CD4-positive, alpha-beta T cell (primary cell): ENCODE results near the gene ZC3H4. TPM values are rescaled to one million over a fixed set of nuclear protein-coding genes. Genes with fewer than 3 reads are reported as not detected.

Source experiments
- ATAC-seq: fragments of 200-7000 bp; cut with Tn5 transposase; one replicate; pipeline ENCODE4 v1.10.0; 2022; ENCODE audit warnings: mild to moderate bottlenecking; ENCODE audit not compliant: poor library complexity
- CTCF ChIA-PET: fragments of 350-600 bp; sonication (Branson Sonifier 250); formaldehyde crosslinking; loops from one replicate; lab custom pipeline; 2021; ENCODE audit warnings: antibody characterized with exemption, inconsistent platforms; lab: Charles Lee
- POLR2A ChIA-PET: fragments of 350-600 bp; sonication (Branson Sonifier 250); formaldehyde crosslinking; loops from one replicate; lab custom pipeline; 2021; ENCODE audit warnings: antibody characterized with exemption, inconsistent platforms; lab: Charles Lee
- DNase-seq, 14 experiments: peaks; one replicate each; pipeline ENCODE4 v3.0.0-alpha.2; 2013 to 2020; ENCODE audit warnings: mixed read lengths in 2 of 14
- H3K27ac ChIP-seq, 2 donors: one replicate each; pipeline versions ENCODE4 v1.5.1 to v1.7.0; 2013; ENCODE audit warnings: low read length in 2 of 2, low read depth in 1 of 2, mild to moderate bottlenecking in 1 of 2
- H3K27me3 ChIP-seq, 2 experiments: 1 replicate in 1 of 2; 2 replicates in 1 of 2; pipeline versions ENCODE4 v1.6.1 to v1.7.0; 2013; ENCODE audit warnings: low read length in 2 of 2, control low read depth in 1 of 2, mild to moderate bottlenecking in 1 of 2, moderate library complexity in 1 of 2; ENCODE audit not compliant: insufficient read depth in 2 of 2, control insufficient read depth in 1 of 2
- H3K36me3 ChIP-seq: one replicate; pipeline ENCODE4 v1.6.1; 2013; ENCODE audit warnings: low read length, control low read depth; ENCODE audit not compliant: insufficient read depth
- H3K4me1 ChIP-seq: one replicate; pipeline ENCODE4 v1.6.1; 2013; ENCODE audit warnings: low read length, control low read depth; ENCODE audit not compliant: insufficient read depth
- H3K4me3 ChIP-seq: one replicate; pipeline ENCODE4 v1.5.1; 2013; ENCODE audit warnings: mild to moderate bottlenecking, low read length, moderate library complexity
- H3K9me3 ChIP-seq, 2 experiments: 1 replicate in 1 of 2; 2 replicates in 1 of 2; pipeline versions ENCODE4 v1.6.1 to v1.7.0; 2013; ENCODE audit warnings: low read length in 2 of 2, mild to moderate bottlenecking in 2 of 2, control low read depth in 1 of 2, moderate library complexity in 1 of 2; ENCODE audit not compliant: control insufficient read depth in 1 of 2, insufficient read depth in 1 of 2
- H3K27ac Mint-ChIP-seq: one replicate; pipeline ENCODE4 v1.8.0; 2020; ENCODE audit warnings: mixed read lengths
- H3K27me3 Mint-ChIP-seq: one replicate; pipeline ENCODE4 v1.8.0; 2021; ENCODE audit warnings: mixed read lengths
- H3K36me3 Mint-ChIP-seq: one replicate; pipeline ENCODE4 v1.8.0; 2021; ENCODE audit warnings: low read depth, mixed read lengths
- H3K4me1 Mint-ChIP-seq: one replicate; pipeline ENCODE4 v1.8.0; 2021; ENCODE audit warnings: low read depth, mixed read lengths
- H3K4me3 Mint-ChIP-seq: one replicate; pipeline ENCODE4 v1.8.0; 2020; ENCODE audit warnings: mild to moderate bottlenecking, mixed read lengths
- H3K9me3 Mint-ChIP-seq: one replicate; pipeline ENCODE4 v1.8.0; 2020; ENCODE audit warnings: mixed read lengths
- intact Hi-C, 2 experiments: fragments of 100-400 bp; cut with DNase I in 1 of 2; cut with micrococcal nuclease in 1 of 2; formaldehyde crosslinking; loops; one replicate each; pipeline versions ENCODE4 v1.15.1 to v1.9.0; 2023 to 2025; cut with DNase I, micrococcal nuclease
- total RNA-seq, 174 experiments: library from RNA in 2 of 174; stranded (reverse) in 2 of 174; gene quantifications; one replicate each; pipeline ENCODE4 v1.2.3 and lab custom pipeline; 2021 to 2026
- TF ChIP-seq, protein P1 (sequence below): fragments of 200-600 bp; IDR thresholded peaks from one replicate; pipeline ENCODE4 v1.8.0; 2022; ENCODE audit warnings: antibody characterized with exemption, mild to moderate bottlenecking

Gene ZC3H4
- total RNA-seq, 2 experiments from 2014 or later: 39.4 to 43.7 TPM

DNA sequence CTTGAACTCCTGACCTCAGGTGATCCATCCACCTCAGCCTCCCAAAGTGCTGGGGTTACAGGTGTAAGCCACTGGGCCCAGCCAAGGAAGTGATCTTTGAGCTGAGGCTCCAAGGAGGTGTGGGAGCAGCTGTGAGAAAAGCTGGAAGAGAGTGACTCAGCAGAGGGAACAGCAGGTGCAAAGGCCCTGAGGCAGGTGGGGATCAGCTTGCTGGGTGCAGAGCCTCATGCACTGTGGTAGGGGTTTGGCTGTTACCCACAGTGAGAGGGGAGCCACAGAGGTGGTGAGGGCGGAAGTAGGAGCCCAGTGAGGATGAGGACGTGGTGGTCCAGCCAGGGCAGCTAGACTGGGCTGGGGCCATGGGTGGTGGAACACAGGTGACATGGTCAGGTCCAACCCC, 87.4 kb downstream of the ZC3H4 start:
- Histone ChIP-seq H3K4me3 (no peak overlapping the region), H3K36me3 (no peaks in the 10 kb centered on the region), H3K9me3 (peaks cover 0 to 5% of the 10 kb centered on the region in 2 experiments), H3K27me3 (peaks cover 54 to 57% of the 10 kb centered on the region in 2 experiments), H3K27ac (no peak overlapping the region), H3K4me1 (peaks cover 21% of the 10 kb centered on the region)
- CTCF ChIA-PET: interaction anchor here (0.6 kb wide), 2 partner anchors 17 to 133 kb away, joined by 3 read pairs; no protein-coding TSS in a partner anchor
- intact Hi-C loops: no loop called here
- POLR2A ChIA-PET: no interaction called here
- Mint-ChIP-seq H3K4me3 (no peak overlapping the region), H3K9me3 (no peaks in the 10 kb centered on the region), H3K27ac (no peak overlapping the region), H3K36me3 (no peaks in the 10 kb centered on the region), H3K27me3 (peaks cover 76% of the 10 kb centered on the region), H3K4me1 (peaks cover 5% of the 10 kb centered on the region)
- ATAC-seq: no peak
- DNase-seq: peak in 1 of 14 experiments; percentile 12
- TF ChIP-seq, protein P1, sequence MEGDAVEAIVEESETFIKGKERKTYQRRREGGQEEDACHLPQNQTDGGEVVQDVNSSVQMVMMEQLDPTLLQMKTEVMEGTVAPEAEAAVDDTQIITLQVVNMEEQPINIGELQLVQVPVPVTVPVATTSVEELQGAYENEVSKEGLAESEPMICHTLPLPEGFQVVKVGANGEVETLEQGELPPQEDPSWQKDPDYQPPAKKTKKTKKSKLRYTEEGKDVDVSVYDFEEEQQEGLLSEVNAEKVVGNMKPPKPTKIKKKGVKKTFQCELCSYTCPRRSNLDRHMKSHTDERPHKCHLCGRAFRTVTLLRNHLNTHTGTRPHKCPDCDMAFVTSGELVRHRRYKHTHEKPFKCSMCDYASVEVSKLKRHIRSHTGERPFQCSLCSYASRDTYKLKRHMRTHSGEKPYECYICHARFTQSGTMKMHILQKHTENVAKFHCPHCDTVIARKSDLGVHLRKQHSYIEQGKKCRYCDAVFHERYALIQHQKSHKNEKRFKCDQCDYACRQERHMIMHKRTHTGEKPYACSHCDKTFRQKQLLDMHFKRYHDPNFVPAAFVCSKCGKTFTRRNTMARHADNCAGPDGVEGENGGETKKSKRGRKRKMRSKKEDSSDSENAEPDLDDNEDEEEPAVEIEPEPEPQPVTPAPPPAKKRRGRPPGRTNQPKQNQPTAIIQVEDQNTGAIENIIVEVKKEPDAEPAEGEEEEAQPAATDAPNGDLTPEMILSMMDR: no peak

DNA sequence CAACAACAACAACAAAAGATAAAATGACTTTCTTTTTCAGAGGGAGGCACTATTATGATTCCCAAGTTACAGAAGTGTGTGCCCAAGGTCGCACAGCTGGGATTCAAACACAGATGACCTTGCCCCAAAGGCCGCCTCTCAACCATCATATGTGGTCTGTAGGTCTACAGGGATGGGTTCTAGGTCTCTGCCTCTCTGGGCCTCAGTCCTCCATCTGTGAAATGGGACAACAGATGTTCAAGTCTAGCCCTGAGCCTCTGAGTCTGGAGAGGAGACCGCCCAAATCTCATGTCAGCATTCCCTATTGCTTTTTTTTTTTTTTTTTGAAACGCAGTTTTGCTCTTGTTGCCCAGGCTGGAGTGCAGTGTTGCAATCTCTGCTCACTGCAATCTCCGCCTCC, 89.1 kb downstream of the ZC3H4 start:
- peaks cover 35% of the 10 kb centered on the region for H3K4me1 ChIP-seq
- ChIA-PET POLR2A (interaction anchor here (1.6 kb wide), 1 partner anchor 22 kb away, joined by 4 read pairs; no protein-coding TSS in a partner anchor), CTCF (no interaction called here)
- Mint-ChIP-seq H3K27me3 (peaks cover 79% of the 10 kb centered on the region), H3K36me3 (no peaks in the 10 kb centered on the region), H3K4me3 (no peak overlapping the region), H3K27ac (no peak overlapping the region), H3K9me3 (no peaks in the 10 kb centered on the region), H3K4me1 (peaks cover 5% of the 10 kb centered on the region)
- H3K27me3 ChIP-seq: peaks cover 63 to 68% of the 10 kb centered on the region in 2 experiments
- peaks cover 0 to 5% of the 10 kb centered on the region in 2 experiments for H3K9me3 ChIP-seq
- ATAC-seq (no peak), DNase-seq (no peak)
- intact Hi-C loops: no loop called here
- no peak overlapping the region for H3K27ac ChIP-seq
- no peak overlapping the region for H3K4me3 ChIP-seq
- H3K36me3 ChIP-seq: no peaks in the 10 kb centered on the region
- TF ChIP-seq, protein P1: no peak

DNA sequence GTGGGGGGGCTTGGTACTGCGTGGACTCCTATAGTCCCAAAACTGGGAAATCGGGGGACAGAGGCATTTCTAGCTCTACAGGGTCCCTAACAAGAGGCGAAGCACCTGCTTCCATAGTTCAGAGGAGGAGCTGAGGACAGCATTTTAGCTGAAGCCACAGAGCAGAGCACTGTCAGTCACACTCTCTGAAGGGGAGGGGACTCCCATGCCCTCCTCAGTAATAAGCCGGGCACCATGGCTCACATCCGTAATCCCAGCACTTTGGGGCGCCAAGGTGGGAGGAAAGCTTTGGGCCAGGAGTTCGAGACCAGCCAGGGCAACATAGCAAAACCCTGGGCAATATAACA, 90.2 kb downstream of the ZC3H4 start:
- Mint-ChIP-seq H3K27me3 (peaks cover 80% of the 10 kb centered on the region), H3K4me3 (no peak overlapping the region), H3K36me3 (no peaks in the 10 kb centered on the region), H3K9me3 (no peaks in the 10 kb centered on the region), H3K4me1 (peaks cover 10% of the 10 kb centered on the region), H3K27ac (no peak overlapping the region)
- peak in 1 of 14 experiments; percentile 21 for DNase-seq
- peaks cover 61 to 71% of the 10 kb centered on the region in 2 experiments for H3K27me3 ChIP-seq
- H3K27ac ChIP-seq: no peak overlapping the region
- intact Hi-C loops: no loop called here
- peaks cover 39% of the 10 kb centered on the region for H3K4me1 ChIP-seq
- TF ChIP-seq, protein P1: no peak
- ChIA-PET CTCF (interaction anchor here (0.8 kb wide), 1 partner anchor 10 kb away, joined by 4 read pairs; no protein-coding TSS in a partner anchor), POLR2A (interaction anchor here (1.2 to 2.0 kb wide), 3 partner anchors 10 to 21 kb away, joined by 3 to 5 read pairs (median 4); no protein-coding TSS in a partner anchor)
- no peak overlapping the region for H3K4me3 ChIP-seq
- no peak for ATAC-seq
- no peaks in the 10 kb centered on the region for H3K36me3 ChIP-seq
- H3K9me3 ChIP-seq: peaks cover 0 to 5% of the 10 kb centered on the region in 2 experiments
